NCI-H2029 (cell line): Measurements from ENCODE around the gene MAL.

Experiments used
- DNase-seq: peaks from one replicate; lab custom pipeline; 2025; lab: John Stamatoyannopoulos, UW

The MAL gene

DNA sequence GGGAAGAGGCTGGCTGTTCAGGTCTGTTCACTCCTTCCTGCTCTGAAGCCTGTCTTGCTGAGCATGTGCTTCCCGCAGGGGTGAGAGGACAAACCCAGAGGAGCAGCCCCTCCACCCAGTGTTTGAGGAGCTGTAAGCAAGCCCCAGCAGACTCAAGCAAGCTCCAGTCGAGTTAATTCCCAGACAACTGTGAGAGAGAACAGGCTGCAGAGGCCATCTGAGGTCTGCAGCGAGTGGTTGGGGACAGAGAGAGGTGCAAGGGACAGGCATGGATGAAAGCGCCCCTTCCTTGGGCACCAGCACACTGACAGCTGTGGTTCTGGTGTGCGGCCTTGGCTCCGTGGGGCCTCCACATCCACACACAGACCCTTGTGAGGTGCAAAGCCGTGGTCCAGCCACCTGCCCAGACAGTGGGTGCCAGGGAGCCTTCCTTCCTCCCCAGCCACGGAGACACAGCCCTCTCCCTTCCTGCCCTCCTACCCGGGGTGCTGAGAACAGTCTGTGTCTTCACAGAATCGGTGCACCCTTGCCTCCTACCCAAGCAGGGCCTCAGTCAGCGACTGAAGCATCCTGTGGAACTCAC, 36.2 kb downstream of the MAL start:
- no peak for DNase-seq

GRCh38 chr2:95062242-95063085, 37.0 kb downstream of the MAL start:
- DNase-seq: no peak

DNA sequence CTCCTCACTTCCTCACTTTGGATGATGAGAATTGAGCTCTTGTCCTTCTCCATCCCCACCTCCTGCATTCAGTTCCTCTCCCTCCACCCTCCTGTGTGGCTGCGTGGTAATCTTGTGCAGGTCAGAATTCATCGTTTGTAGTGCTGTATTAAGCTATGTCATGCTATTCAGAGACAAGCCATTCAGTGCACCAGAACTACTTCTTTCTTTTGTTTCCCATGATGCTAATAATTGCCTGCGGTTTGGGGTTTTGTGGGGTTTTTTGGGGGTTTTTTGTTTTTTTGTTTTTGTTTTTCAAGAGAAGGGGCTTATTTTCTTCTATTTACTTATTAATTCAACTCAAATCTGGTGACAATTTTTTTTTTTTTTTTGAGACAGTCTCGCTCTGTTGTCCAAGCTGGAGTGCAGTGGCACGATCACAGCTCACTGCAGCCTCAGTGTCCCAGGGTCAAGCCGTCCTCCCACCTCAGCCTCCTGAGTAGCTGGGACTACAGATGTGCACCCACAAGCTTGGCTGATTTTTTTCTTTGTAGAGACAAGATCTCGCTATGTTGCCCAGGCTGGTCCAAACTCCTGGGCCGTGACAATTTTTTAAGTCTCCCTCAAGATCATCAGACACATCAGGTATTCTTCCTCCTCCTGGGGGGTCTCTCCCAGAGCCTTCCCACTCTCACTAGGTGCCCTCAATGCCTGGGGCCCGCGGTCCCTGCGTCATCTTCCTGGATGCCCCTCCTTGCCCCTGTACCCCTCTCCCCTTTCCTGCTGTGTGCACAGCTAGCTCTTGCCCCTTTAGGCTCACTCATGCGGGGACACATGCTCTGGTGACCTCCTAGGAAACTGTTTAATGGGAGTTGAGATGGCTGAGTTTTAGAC, 37.8 kb downstream of the MAL start:
- no peak for DNase-seq

DNA sequence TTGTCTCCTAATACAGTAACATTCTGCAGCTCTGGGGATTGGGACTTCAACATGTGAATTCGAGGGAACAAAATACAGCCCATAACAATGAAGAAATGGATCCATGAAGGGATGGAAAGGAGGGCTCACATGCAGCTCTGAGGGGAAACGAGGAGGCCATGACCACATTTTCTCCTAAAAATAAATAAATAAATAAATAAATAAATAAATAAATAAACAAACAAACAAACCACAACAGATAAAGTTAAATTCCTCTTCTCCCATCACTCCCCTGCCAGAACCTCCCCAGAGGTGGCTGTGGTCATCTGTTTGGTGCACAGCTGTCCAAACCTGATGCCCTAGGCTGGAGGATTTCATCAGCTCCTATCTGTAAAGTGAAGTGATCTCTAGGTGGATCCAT, 42.7 kb downstream of the MAL start:
- DNase-seq: no peak

DNA sequence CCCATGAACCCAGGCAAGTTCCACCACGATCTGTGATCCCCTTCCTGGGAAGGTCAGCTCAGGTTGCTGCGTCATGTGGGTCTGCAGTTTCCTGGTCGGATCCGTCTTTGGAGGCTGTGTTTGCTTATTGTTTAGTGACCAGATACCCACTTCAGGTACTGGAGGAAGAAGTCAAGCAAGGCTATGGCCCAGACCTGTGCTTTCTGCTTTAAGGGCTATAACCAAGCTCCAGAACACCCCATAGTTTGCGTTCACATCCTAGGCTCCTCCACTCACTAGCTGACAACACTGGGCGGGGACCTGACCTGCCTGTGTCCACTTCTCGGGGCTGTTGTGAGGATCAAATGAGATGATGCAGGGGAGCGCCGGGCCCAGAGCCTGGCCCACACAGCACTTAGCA, 44.0 kb downstream of the MAL start:
- no peak for DNase-seq

GRCh38 chr2:95071856-95072255, 46.3 kb downstream of the MAL start:
- DNase-seq: no peak

- DNase-seq: no peak
These were observed 46.9 kb downstream of the MAL start for GRCh38 chr2:95072424-95072823.

DNA sequence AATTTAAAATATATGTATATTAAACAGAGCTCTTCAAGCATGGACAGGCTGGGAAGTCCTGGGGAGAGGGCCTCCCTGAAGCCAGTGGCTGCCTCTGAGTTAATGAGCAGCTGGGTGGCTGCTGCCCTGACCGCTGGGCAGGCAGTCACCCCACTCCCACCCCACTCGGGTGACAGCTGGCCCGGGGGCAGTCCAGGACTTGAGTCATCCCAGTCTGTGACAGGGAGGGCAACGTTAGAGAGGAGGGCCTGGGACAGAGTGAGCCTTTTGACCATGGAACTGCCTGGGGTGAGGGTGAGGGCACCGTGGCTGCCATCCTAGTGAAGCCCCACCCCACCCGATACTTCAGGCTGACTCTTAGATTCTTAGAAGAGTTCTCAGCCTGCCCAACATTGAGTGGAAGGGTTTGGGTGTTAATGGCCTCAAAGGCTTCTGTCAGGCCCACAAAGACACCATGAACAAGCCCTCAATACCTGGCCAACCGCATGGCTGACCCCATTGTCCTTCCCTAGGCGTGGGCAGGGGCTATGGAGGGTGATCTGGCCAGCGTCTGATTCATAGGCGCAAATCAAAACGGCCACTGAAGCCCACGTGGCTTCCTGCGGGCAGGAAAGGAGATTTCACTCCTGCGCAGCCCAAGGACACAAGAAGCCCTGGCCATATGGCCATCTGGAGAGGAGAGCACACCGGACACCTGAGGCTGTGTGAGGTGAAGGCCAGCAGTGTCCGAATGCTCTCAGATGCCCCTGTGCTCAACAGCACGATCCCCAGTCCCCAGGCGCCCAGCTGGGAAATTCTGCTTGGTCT, 48.6 kb downstream of the MAL start:
- no peak for DNase-seq

- DNase-seq: no peak
These were observed 49.3 kb downstream of the MAL start for GRCh38 chr2:95074663-95075439.

DNA sequence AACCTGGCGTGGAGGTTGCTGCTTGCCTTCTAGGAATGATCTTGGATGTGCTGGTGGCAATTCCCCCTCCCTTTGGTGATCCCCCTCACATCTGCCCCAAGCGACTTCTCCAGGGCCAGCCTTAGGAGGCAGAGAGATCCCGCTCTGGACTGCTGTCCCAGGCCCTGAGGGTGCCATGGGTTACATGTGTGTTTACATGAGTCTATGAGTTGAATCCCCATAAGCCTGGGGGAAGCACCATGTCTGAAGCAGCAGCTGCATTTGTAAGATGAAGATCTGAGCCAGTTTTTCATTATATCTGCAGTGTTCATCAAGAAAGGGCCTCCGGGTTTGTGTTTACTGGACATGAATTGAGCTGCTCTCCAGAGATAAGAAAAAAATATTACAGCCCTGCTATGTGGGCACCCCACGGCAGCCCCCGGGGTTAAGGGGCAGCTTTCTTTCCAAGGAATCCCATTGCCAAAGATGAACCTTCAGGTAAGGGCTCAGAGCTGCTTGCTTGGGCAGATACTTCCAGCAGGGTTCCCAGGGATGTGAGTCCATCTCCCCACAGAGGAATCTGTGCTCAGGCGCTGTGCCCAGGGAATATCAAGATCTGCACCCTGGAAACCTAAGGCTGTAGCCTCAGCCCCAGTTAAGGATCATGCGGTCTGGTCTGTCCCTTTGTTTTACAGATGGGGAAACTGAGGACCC, 50.1 kb downstream of the MAL start:
- no peak for DNase-seq

DNA sequence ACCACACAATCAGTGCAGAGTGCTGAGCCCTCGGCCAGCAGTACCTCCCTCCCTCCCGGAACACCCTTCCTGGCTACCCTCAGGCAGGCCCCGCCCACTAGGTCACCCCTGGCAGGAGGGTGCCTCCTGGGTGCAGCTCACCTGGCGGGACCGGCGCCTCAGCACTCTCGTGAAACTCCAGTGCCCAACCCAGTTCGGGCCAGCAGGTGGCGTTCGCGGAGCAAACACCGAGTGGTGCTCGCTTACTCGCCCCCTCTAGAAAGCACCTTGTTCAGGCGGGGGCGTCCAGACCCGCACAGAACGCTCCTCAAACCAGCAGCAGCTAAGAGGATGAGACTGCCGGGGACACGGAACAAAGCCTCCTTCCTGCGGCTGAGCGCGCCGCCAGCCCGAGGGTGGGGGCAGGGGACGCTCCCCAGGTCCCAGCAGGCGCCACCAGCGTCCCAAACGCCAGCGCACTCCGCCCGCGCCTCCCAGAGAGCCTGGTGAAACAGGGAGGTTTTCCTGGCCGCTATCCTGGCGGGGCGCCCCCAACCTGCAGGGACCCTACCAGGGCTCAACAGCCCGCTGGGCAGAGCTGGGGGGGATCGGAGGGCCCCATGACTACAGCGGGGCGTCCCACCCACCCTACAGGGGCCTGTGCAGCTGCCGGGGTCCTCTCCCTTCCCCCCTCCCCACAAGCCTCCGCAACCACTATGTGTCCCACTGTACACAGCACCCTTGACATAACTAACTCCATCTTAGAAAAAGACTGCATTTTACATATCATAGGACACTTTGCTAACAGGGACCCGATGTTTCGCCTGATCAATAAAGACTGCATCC, 51.4 kb downstream of the MAL start:
- peak; percentile 80 for DNase-seq

DNA sequence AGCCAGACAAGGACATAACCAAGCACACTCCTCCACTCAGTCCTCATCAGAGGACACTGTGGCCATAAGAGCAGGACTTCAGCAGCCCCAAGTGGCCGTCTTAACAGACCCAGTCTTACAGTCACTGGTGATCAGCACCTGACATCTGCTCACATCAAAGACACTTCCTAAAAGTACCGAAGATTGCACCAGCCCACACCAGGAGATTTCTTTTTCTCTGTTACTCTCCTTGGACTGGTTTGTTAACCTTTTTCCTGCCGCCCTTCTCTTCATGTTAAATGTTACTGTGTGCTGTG, 52.0 kb downstream of the MAL start:
- DNase-seq: no peak

GRCh38 chr2:95077861-95078603, 52.5 kb downstream of the MAL start:
- no peak for DNase-seq

GRCh38 chr2:95079199-95079683, 53.7 kb downstream of the MAL start:
- no peak for DNase-seq

DNA sequence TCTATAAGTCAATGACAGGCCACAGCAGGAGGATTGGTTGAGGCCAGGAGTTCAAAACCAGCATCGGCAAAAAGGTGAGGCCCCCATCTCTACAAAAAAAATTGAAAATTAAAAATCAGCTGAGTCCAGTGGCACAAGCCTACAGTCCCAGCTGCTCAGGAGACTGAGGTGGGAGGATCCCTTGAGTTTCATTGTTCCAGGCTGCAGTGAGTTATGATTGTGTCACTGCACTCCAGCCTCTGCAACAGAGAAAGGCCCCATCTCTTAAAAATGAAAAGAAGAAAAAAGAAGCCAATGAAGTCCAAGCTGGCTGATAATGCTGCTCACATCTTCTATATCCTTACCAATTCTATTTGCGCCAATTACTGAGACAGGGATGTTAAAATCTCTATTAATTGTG, 57.0 kb downstream of the MAL start:
- DNase-seq: no peak

DNA sequence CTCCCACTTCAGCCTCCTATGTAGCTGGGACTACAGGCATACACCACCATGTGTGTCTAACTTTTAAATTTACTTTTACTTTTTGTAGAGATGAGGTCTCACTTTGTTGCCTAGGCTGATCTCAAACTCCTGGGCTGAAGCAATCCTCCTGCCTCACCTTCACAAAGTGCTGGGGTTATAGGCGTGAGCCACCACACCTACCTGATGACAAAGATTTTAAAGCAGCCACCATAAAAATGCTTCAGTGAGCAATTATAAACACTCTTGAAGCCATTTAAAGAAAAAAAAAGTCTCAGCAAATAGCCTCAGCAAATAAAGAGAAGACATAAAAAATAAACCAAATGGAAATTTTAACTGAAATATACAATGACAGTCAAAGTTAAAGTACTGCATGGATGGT, 60.5 kb downstream of the MAL start:
- DNase-seq: no peak

GRCh38 chr2:95087379-95087778, 61.9 kb downstream of the MAL start:
- no peak for DNase-seq

DNA sequence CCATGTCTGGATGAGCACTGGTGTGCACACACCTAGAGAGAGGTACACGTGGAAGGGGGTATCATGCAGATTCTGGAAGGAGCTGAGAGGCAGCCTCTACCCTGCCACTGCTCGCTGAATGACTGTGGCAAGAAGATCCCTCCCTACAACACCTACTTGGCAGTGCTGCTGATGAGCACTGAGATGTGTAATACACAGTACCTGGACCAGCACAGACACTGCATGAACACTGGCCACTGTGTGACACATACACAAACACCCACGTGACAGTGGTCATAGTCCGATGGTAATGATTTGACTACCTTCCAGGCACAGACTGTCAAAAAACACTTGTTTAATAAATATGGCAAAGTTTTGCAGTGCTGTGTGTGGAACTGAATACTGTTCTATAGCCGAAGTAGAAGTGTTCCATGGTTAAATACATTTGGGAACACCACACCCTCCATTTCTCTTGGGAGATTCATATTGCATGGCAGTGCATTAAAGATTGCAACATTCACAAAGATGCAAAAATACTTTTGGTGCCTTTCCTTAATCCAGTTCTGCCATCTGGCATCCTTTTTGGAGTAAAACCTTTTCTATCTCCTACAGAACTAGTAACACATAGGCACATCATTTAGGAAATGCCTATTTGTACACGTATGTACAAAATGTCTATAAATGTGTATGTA, 66.5 kb downstream of the MAL start:
- no peak for DNase-seq
